ENCODE results near the gene CIP2A.

The CIP2A gene

GRCh38 chr3:108546692-108547091, 42.5 kb downstream of the CIP2A start:
- POLR2A ChIA-PET: no interaction called here
- DNase-seq (ENCODE audit: low read depth, low spot score): no peak
- TF ChIP-seq CTCF (IDR thresholded peaks at IDR 0.05; ENCODE audit: insufficient read depth, low read length, missing control alignments): no peak
- H3K4me3 ChIP-seq (ENCODE audit: low read depth, low read length): no peak overlapping the region
- CTCF ChIA-PET: interaction anchor here (1.0 to 2.3 kb wide), 3 partner anchors 57 to 619 kb away, joined by 3 to 9 read pairs (median 4); no protein-coding TSS in a partner anchor

GRCh38 chr3:108546247-108546646, 43.0 kb downstream of the CIP2A start:
- TF ChIP-seq CTCF (IDR thresholded peaks at IDR 0.05; ENCODE audit: insufficient read depth, low read length, missing control alignments): no peak
- ChIA-PET CTCF (interaction anchor here (1.0 to 2.3 kb wide), 3 partner anchors 57 to 619 kb away, joined by 3 to 9 read pairs (median 4); no protein-coding TSS in a partner anchor), POLR2A (no interaction called here)
- no peak overlapping the region for H3K4me3 ChIP-seq (ENCODE audit: low read depth, low read length)
- DNase-seq (ENCODE audit: low read depth, low spot score): no peak

GRCh38 chr3:108538083-108538482, 51.2 kb downstream of the CIP2A start:
- no peak for TF ChIP-seq CTCF (IDR thresholded peaks at IDR 0.05; ENCODE audit: insufficient read depth, low read length, missing control alignments)
- DNase-seq (ENCODE audit: low read depth, low spot score): no peak
- ChIA-PET CTCF (interaction anchor here (4.2 kb wide), 1 partner anchor 14 kb away, joined by 16 read pairs; no protein-coding TSS in a partner anchor), POLR2A (no interaction called here)
- H3K4me3 ChIP-seq (ENCODE audit: low read depth, low read length): no peak overlapping the region

- TF ChIP-seq CTCF (IDR thresholded peaks at IDR 0.05; ENCODE audit: insufficient read depth, low read length, missing control alignments): no peak
- H3K4me3 ChIP-seq (ENCODE audit: low read depth, low read length): no peak overlapping the region
- no peak for DNase-seq (ENCODE audit: low read depth, low spot score)
- ChIA-PET CTCF (no interaction called here), POLR2A (no interaction called here)
Observed at GRCh38 chr3:108528459-108529252, 60.6 kb downstream of the CIP2A start.

GRCh38 chr3:108527817-108528216, 61.4 kb downstream of the CIP2A start:
- ChIA-PET CTCF (no interaction called here), POLR2A (no interaction called here)
- DNase-seq (ENCODE audit: low read depth, low spot score): no peak
- no peak for TF ChIP-seq CTCF (IDR thresholded peaks at IDR 0.05; ENCODE audit: insufficient read depth, low read length, missing control alignments)
- H3K4me3 ChIP-seq (ENCODE audit: low read depth, low read length): no peak overlapping the region

GRCh38 chr3:108527109-108527508, 62.1 kb downstream of the CIP2A start:
- TF ChIP-seq CTCF (IDR thresholded peaks at IDR 0.05; ENCODE audit: insufficient read depth, low read length, missing control alignments): no peak
- no peak for DNase-seq (ENCODE audit: low read depth, low spot score)
- ChIA-PET POLR2A (no interaction called here), CTCF (interaction anchor here (1.1 kb wide), 2 partner anchors 26 to 774 kb away, joined by 3 read pairs; no protein-coding TSS in a partner anchor)
- no peak overlapping the region for H3K4me3 ChIP-seq (ENCODE audit: low read depth, low read length)
